Activated gamma-delta T cell treated with anti-CD3 and anti-CD28 coated beads, Interleukin-2, amount 50 U/mL, for 16 hours (primary cell): Measurements from ENCODE around the gene TAF7.
"Not testable (repeated sequence)": the region's sequence is repeated elsewhere in the genome, so short reads cannot be mapped to it uniquely, and the experiment has no call there.

ENCODE experiments used
- DNase-seq: peaks from one replicate; pipeline ENCODE4 v3.0.0-alpha.2; 2020; ENCODE audit warnings: low read depth

Gene TAF7

GRCh38 chr5:141320225-141321169 is at the start of gene TAF7:
Gene TAF7, minus strand, starts transcription at chr5:141320784. Its CDS starts 740 bp downstream, at chr5:141320044.
- peak; percentile 84 for DNase-seq

DNA sequence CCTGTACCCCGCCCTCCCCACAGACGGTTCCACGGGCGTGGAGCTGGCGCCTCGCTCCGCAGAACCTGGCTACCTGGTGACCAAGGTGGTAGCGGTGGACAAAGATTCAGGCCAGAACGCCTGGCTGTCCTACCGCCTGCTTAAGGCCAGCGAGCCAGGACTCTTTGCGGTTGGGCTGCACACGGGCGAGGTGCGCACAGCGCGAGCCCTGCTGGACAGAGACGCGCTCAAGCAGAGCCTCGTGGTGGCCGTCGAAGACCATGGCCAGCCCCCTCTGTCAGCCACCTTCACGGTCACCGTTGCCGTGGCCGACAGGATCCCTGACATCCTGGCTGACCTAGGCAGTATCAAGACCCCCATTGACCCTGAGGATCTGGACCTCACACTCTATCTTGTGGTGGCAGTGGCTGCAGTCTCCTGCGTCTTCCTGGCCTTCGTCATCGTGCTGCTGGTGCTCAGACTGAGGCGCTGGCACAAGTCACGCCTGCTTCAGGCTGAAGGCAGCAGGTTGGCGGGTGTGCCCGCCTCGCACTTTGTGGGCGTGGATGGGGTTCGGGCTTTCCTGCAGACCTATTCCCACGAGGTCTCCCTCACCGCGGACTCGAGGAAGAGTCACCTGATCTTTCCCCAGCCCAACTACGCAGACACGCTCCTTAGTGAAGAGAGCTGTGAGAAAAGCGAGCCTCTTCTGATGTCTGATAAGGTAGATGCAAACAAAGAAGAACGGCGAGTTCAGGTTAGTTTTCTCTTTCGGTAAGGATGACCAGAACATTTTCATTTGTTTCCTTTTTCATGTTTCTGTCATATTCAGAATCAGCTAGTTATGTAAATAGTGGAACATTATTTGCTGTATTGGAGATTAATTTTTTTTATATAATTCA is 45.7 kb upstream of the TAF7 start:
- DNase-seq = no peak

GRCh38 chr5:141363952-141364660 is 43.5 kb upstream of the TAF7 start, which contains the start of gene PCDHGA5:
Gene PCDHGA5, plus strand, starts transcription at chr5:141364162. Its CDS starts 169 bp downstream, at chr5:141364331.
- DNase-seq = no peak

DNA sequence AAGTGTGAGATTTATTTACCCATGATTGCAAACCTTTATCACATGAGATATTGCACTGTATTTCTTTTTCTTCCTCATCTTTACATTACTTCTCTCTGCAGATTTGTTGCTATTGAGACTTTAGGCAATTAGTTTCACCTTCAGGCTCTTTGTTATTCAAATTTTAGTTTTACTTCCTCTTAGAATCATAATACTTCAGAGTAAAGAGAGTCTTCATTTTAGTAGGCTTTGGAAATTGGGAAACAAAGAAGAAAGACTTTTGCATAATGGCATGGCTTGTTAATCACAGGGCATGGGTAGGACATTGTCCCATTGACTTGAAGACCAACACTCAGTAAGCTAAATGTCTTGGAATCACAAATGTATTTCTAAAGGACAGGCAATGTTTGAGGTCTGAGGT is 42.1 kb upstream of the TAF7 start:
- no peak for DNase-seq

DNA sequence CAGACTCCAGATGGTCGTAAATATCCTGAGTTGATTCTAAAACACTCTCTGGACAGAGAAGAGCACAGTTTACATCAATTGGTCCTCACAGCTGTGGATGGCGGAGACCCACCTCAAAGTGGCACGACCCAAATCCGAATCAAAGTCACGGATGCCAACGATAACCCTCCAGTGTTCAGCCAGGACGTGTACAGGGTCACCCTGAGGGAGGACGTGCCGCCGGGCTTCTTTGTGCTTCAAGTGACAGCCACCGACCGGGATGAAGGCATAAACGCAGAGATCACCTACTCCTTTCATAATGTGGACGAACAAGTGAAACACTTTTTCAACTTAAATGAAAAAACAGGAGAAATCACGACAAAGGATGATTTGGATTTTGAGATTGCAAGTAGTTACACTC is 40.1 kb upstream of the TAF7 start:
- DNase-seq = no peak

- no peak for DNase-seq
Measured at GRCh38 chr5:141359790-141360426, 39.3 kb upstream of the TAF7 start, which contains the start of gene PCDHGB2. Gene PCDHGB2, plus strand, starts transcription at chr5:141359994. Its CDS starts 142 bp downstream, at chr5:141360136.

GRCh38 chr5:141356950-141357349 is 36.4 kb upstream of the TAF7 start:
- no peak for DNase-seq

GRCh38 chr5:141356133-141356532 is 35.5 kb upstream of the TAF7 start:
- DNase-seq = no peak

GRCh38 chr5:141355641-141356040 is 35.1 kb upstream of the TAF7 start:
- no peak for DNase-seq

DNA sequence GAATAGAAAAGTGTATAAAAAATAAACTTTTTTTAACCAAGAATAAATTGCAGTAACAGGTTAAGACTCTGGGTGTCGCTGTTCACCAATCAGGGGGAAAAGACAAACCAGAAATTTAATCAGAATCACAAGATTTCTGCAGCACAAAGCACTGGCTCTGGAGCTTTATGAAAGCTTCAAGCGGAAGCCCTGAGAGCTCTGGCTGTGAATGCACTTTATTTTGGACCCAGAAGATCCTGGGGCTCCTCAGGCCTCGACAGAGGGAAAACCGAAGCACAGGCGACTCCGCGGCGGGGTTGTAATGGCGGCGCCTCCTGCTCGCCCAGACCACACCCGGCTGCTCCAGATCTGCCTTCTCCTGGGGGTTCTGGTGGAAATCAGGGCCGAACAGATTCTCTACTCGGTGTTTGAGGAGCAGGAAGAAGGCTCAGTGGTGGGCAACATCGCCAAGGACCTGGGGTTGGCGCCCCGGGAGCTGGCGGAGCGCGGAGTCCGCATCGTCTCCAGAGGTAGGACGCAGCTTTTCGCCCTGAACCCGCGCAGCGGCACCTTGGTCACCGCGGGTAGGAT is 34.4 kb upstream of the TAF7 start, which contains the start of gene PCDHGA4:
PCDHGA4 (plus strand) TSS at position 122 of the 570 bp plus-strand sequence; CDS start at position 209, 87 bp downstream.
- no peak for DNase-seq

- DNase-seq = no peak
Measured at GRCh38 chr5:141351591-141351990, 31.0 kb upstream of the TAF7 start.

DNA sequence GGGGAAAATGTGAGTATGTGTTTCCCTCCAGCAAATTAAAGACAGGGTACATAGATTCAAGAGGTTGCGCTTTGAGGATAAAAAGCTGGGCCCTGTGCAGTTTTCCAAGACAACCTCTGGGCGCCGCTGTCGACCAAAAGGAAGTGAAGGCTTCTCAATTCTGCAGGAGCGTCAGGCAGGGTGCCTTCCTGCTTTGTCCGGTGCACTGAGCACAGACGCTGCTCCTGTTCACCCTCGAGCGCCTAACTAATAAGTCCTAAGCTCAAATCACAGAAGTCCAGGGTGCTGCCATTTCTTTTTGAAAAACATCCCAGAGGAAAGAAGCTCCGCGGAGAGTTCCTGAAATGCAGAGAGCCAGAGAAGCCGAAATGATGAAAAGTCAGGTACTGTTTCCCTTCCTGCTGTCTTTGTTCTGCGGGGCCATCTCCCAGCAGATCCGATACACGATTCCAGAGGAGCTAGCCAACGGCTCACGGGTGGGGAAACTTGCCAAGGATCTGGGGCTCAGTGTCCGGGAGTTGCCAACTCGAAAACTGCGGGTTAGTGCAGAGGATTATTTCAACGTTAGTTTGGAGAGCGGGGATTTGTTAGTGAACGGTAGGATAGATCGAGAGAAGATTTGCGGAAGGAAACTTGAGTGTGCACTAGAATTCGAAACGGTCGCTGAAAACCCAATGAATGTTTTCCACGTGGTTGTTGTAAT is 29.5 kb upstream of the TAF7 start, which contains the start of gene PCDHGB1:
PCDHGB1 (plus strand) TSS at position 183 of the 703 bp plus-strand sequence; CDS start at position 345, 162 bp downstream.
- DNase-seq = no peak

GRCh38 chr5:141346017-141346416 is 25.4 kb upstream of the TAF7 start:
- DNase-seq = not testable (repeated sequence)

DNA sequence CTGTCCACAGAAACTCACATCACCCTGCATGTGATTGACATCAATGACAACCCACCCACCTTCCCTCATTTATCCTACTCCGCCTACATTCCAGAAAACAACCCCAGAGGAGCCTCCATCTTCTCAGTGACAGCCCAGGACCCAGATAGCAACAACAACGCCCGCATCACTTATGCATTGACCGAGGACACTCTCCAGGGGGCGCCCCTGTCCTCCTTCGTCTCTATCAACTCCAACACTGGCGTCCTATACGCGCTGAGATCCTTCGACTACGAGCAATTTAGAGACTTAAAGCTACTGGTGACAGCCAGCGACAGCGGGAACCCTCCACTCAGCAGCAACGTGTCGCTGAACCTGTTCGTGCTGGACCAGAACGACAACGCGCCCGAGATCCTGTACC is 24.7 kb upstream of the TAF7 start:
- DNase-seq = no peak

GRCh38 chr5:141343953-141344463 is 23.4 kb upstream of the TAF7 start:
- no peak for DNase-seq

GRCh38 chr5:141343242-141343952 is 22.8 kb upstream of the TAF7 start, which contains the start of gene PCDHGA3:
Gene PCDHGA3, plus strand, starts transcription at chr5:141343829. Its CDS starts 205 bp downstream, at chr5:141344034.
- no peak for DNase-seq

DNA sequence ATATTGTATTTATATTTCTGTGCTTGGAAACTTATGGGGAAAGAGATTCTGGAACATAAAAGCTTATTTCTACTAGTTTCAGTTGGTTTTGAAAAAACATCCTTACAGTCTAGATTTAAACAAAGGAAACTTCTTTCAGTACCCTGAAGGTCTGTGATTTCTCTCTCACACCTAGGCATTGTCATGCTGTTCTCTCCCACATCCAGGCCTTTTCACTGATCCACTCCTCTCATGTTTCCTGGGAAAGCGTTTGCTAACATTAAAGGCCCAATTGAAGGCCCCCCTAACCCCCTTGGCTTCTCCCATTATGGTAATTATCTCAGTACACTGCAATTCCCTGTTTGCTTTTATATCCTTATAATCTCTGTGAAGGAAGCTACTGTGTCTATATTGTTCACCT is 22.2 kb upstream of the TAF7 start:
- no peak for DNase-seq

DNA sequence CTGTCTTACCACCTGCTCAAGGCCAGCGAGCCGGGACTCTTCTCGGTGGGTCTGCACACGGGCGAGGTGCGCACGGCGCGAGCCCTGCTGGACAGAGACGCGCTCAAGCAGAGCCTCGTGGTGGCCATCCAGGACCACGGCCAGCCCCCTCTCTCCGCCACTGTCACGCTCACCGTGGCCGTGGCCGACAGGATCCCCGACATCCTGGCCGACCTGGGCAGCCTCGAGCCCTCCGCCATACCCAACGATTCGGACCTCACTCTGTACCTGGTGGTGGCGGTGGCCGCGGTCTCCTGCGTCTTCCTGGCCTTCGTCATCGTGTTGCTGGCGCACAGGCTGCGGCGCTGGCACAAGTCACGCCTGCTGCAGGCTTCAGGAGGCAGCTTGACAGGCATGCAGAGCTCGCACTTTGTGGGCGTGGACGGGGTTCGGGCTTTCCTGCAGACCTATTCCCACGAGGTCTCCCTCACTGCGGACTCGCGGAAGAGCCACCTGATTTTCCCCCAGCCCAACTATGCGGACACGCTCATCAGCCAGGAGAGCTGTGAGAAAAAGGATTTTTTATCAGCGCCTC is 20.3 kb upstream of the TAF7 start:
- DNase-seq = not testable (repeated sequence)
